Adrenal gland (tissue), 5 donors: ENCODE measurements around the gene TIAL1.

Experiments
- CTCF ChIP-seq, 6 experiments: fragments of 450-650 bp in 4 of 6; fragments of 200-600 bp in 2 of 6; sonication (generic) in 1 of 6; IDR thresholded peaks; 1 replicate in 5 of 6; 2 replicates in 1 of 6; pipeline versions ENCODE4 v1.5.1 to v1.8.0; 2016 to 2021; ENCODE audit warnings: antibody characterized with exemption in 6 of 6, mild to moderate bottlenecking in 2 of 6, moderate library complexity in 1 of 6
- POLR2A ChIP-seq, 2 donors: fragments of 450-650 bp; IDR thresholded peaks; one replicate each; pipeline ENCODE4 v1.6.1; 2017; ENCODE audit warnings: antibody characterized with exemption in 2 of 2, mild to moderate bottlenecking in 2 of 2, moderate library complexity in 1 of 2
- donor health status: DM: no; HTN: no; CAD: no.

GRCh38 chr10:119578355-119578754 lies 18.4 kb downstream of the TIAL1 start:
- no peak for TF ChIP-seq CTCF (IDR thresholded peaks at IDR 0.05)
- TF ChIP-seq POLR2A (IDR thresholded peaks at IDR 0.05) = no peak
